ENCODE measurements around the gene COA7.
A peak's percentile ranks its signal among the peaks of the same experiment; 100 is the strongest.
"Not testable (repeated sequence)": the region's sequence is repeated elsewhere in the genome, so short reads cannot be mapped to it uniquely, and the experiment has no call there.

Gene COA7

GRCh38 chr1:52697795-52698674, at the start of gene COA7:
COA7 (minus strand) TSS chr1:52698347; CDS start chr1:52698326, 21 bp downstream.
- peak; percentile 60 for DNase-seq

GRCh38 chr1:52747450-52747849, 49.3 kb upstream of the COA7 start:
- DNase-seq, result no peak

- no peak for DNase-seq
Observed at GRCh38 chr1:52746189-52746588, 48.0 kb upstream of the COA7 start.

- no peak for DNase-seq
Observed at GRCh38 chr1:52741259-52741658, 43.1 kb upstream of the COA7 start.

GRCh38 chr1:52739699-52740467, 41.7 kb upstream of the COA7 start:
- no peak for DNase-seq

- no peak for DNase-seq
Observed at GRCh38 chr1:52738893-52739292, 40.7 kb upstream of the COA7 start.

- no peak for DNase-seq
Observed at GRCh38 chr1:52738148-52738547, 40.0 kb upstream of the COA7 start.

GRCh38 chr1:52735371-52735770, 37.2 kb upstream of the COA7 start:
- DNase-seq, result not testable (repeated sequence)

- no peak for DNase-seq
Observed at GRCh38 chr1:52733368-52733767, 35.2 kb upstream of the COA7 start.

- DNase-seq, result no peak
Observed at GRCh38 chr1:52727956-52728656, 30.0 kb upstream of the COA7 start.

- no peak for DNase-seq
Observed at GRCh38 chr1:52727114-52727586, 29.0 kb upstream of the COA7 start.

- peak; percentile 91 for DNase-seq
Observed at GRCh38 chr1:52726265-52727113, 28.3 kb upstream of the COA7 start, which contains the start of gene ZYG11B. ZYG11B (plus strand) TSS chr1:52726453; CDS start chr1:52726654, 201 bp downstream.

- DNase-seq, result no peak
Observed at GRCh38 chr1:52725903-52726264, 27.7 kb upstream of the COA7 start.

GRCh38 chr1:52723260-52723659, 25.1 kb upstream of the COA7 start:
- no peak for DNase-seq

- not testable (repeated sequence) for DNase-seq
Observed at GRCh38 chr1:52715296-52715695, 17.1 kb upstream of the COA7 start.

GRCh38 chr1:52713590-52713989, 15.4 kb upstream of the COA7 start:
- DNase-seq, result no peak

- DNase-seq, result no peak
Observed at GRCh38 chr1:52709016-52709415, 10.9 kb upstream of the COA7 start.

- peak; percentile 8 for DNase-seq
Observed at GRCh38 chr1:52707927-52708655, 9.9 kb upstream of the COA7 start.

GRCh38 chr1:52706941-52707926, 9.1 kb upstream of the COA7 start:
- no peak for DNase-seq

GRCh38 chr1:52706136-52706670, 8.1 kb upstream of the COA7 start:
- no peak for DNase-seq
